K562 (cell line): ENCODE data around the gene TTC28. TPM values are rescaled to one million over a fixed set of nuclear protein-coding genes. Genes with fewer than 3 reads are reported as not detected.

Source experiments
- ADNP ChIP-seq: fragments of 200-800 bp; sonication (Bioruptor generic); IDR thresholded peaks from 2 replicates; pipeline ENCODE4 v1.6.1; 2016; ENCODE audit warnings: missing genetic modification characterization, missing compliant biosample characterization
- ARID2 ChIP-seq: fragments of 450-650 bp; IDR thresholded peaks from 2 replicates; pipeline ENCODE4 v1.6.1; 2017; ENCODE audit warnings: antibody characterized with exemption, mild to moderate bottlenecking
- BRD9 ChIP-seq: fragments of 450-650 bp; IDR thresholded peaks from 2 replicates; pipeline ENCODE4 v1.6.1; 2018; ENCODE audit warnings: low read depth; ENCODE audit not compliant: partially characterized antibody
- CHCHD3 ChIP-seq: fragments of 250-450 bp; sonication (Bioruptor Pico); IDR thresholded peaks from 2 replicates; pipeline ENCODE4 v2.1.2; 2022; ENCODE audit warnings: mild to moderate bottlenecking
- HNRNPH1 ChIP-seq: fragments of 200-400 bp; formaldehyde crosslinking; optimal IDR thresholded peaks from 2 replicates; pipeline ENCODE3; 2017; ENCODE audit warnings: low read depth, mild to moderate bottlenecking, low read length, moderate library complexity
- HOXB6 ChIP-seq: fragments of 250-450 bp; sonication (Bioruptor Pico); IDR thresholded peaks from 2 replicates; pipeline ENCODE4 v1.5.1; 2022; ENCODE audit warnings: mild to moderate bottlenecking, borderline replicate concordance
- ZEB2 ChIP-seq: fragments of 450-650 bp; IDR thresholded peaks from 2 replicates; pipeline ENCODE4 v1.6.1; 2016
- ZNF224 ChIP-seq: sonication (generic); formaldehyde crosslinking; IDR thresholded peaks from 2 replicates; pipeline ENCODE4 v1.8.0; 2022; ENCODE audit warnings: mild to moderate bottlenecking, missing genetic modification reagents
- ZNF407 ChIP-seq: fragments of 450-650 bp; IDR thresholded peaks from 2 replicates; pipeline ENCODE4 v1.6.1; 2016; ENCODE audit warnings: low read depth
- polyA plus RNA-seq, 8 experiments: library from polyadenylated mRNA; depleted of rRNA in 4 of 8; stranded (reverse) in 5 of 8; unstranded in 3 of 8; fragments of >200 nt; fragmentation: Nextera tagmentation in 2 of 8; fragmentation: Illumina TruSeq in 1 of 8; extraction: Ambion mirVana in 2 of 8; extraction: Trizol in 1 of 8; gene quantifications; 2 replicates each; pipeline versions ENCODE4 v1.2.1 to v1.2.3, GENCODE V29; 2011 to 2014; ENCODE audit warnings: inconsistent platforms in 1 of 8, missing spikeins in 1 of 8
- total RNA-seq, 7 experiments: library from RNA; depleted of rRNA in 6 of 7; stranded (reverse); fragments of >200 nt in 6 of 7; fragmentation: Illumina TruSeq in 2 of 7; extraction: Trizol in 2 of 7; gene quantifications; 2 replicates each; pipeline versions ENCODE4 v1.2.1 to v1.2.3, GENCODE V29; 2011 to 2021; ENCODE audit warnings: low replicate concordance in 1 of 7

TTC28 gene
- total and polyA plus RNA-seq, 9 of the 15 experiments (the other 6 are each of a cell fraction or from before 2014, with no cell fraction given): 0.22 to 10.7 (median 3.1) TPM

GRCh38 chr22:28002181-28002700 is 677.4 kb downstream of the TTC28 start (continued):
- no peak for TF ChIP-seq ZNF407
- no peak for TF ChIP-seq ZEB2
- TF ChIP-seq HOXB6 (CRISPR knock-in tag): no peak
- no peak for TF ChIP-seq CHCHD3 (CRISPR knock-in tag)
- no peak for TF ChIP-seq BRD9
- TF ChIP-seq ZNF224 (CRISPR knock-in tag): no peak
- no peak for TF ChIP-seq HNRNPH1
- TF ChIP-seq ADNP (tag): no peak
- no peak for TF ChIP-seq ARID2
